Naive thymus-derived CD8-positive, alpha-beta T cell (primary cell): ENCODE results near the gene BCHE. TPM values are rescaled to one million over a fixed set of nuclear protein-coding genes. Genes with fewer than 3 reads are reported as not detected.

Source experiments
- ATAC-seq, 2 donors: fragments of 150-1000 bp; cut with Tn5 transposase in 1 of 2; sonication (Bioruptor Pico), chemical (Tn5 transposase) in 1 of 2; 1 replicate in 1 of 2; 2 replicates in 1 of 2; pipeline ENCODE4 v1.10.0; 2021; ENCODE audit warnings: mild to moderate bottlenecking in 2 of 2, moderate library complexity in 2 of 2
- POLR2A ChIA-PET: fragments of 350-600 bp; sonication (Branson Sonifier 250); formaldehyde crosslinking; loops from one replicate; lab custom pipeline; 2021; ENCODE audit warnings: antibody characterized with exemption; lab: Charles Lee
- DNase-seq, 10 donors: peaks; one replicate each; pipeline versions ENCODE4 v3.0.0 to v3.0.0-alpha.2; 2020 to 2022
- H3K27ac Mint-ChIP-seq, 10 donors: one replicate each; pipeline ENCODE4 v1.8.0; 2020 to 2022; ENCODE audit warnings: mild to moderate bottlenecking in 10 of 10, mixed read lengths in 10 of 10, moderate library complexity in 4 of 10, inconsistent platforms in 1 of 10
- H3K27me3 Mint-ChIP-seq, 5 donors: one replicate each; pipeline ENCODE4 v1.8.0; 2021 to 2022; ENCODE audit warnings: mixed read lengths in 5 of 5
- H3K36me3 Mint-ChIP-seq, 3 donors: one replicate each; pipeline ENCODE4 v1.8.0; 2020 to 2022; ENCODE audit warnings: mixed read lengths in 3 of 3, mild to moderate bottlenecking in 2 of 3, inconsistent platforms in 1 of 3
- H3K4me1 Mint-ChIP-seq, 4 donors: one replicate each; pipeline ENCODE4 v1.8.0; 2021 to 2022; ENCODE audit warnings: mixed read lengths in 4 of 4
- H3K4me3 Mint-ChIP-seq, 10 donors: one replicate each; pipeline ENCODE4 v1.8.0; 2020 to 2022; ENCODE audit warnings: mild to moderate bottlenecking in 10 of 10, mixed read lengths in 10 of 10, moderate library complexity in 6 of 10, inconsistent platforms in 1 of 10
- H3K9me3 Mint-ChIP-seq, 9 donors: one replicate each; pipeline ENCODE4 v1.8.0; 2020 to 2022; ENCODE audit warnings: mixed read lengths in 9 of 9, mild to moderate bottlenecking in 3 of 9, inconsistent platforms in 1 of 9, moderate library complexity in 1 of 9
- polyA plus RNA-seq, 3 donors: library from polyadenylated mRNA; unstranded; fragments of 300-500 nt; fragmentation: Illumina TruSeq; gene quantifications; one replicate each; pipeline ENCODE4 v1.2.3, GENCODE V29; 2021
- total RNA-seq, 8 experiments: library from RNA in 2 of 8; stranded (reverse) in 2 of 8; gene quantifications; one replicate each; pipeline ENCODE4 v1.2.3 and lab custom pipeline; 2021 to 2026

BCHE gene
- total and polyA plus RNA-seq, 5 experiments from 2014 or later: not detected

GRCh38 chr3:165768680-165769079 is 68.5 kb downstream of the BCHE start:
- Mint-ChIP-seq H3K27me3 (no peaks in the 10 kb centered on the region), H3K4me1 (no peaks in the 10 kb centered on the region), H3K9me3 (peaks cover 1 to 23% (median 12%) of the 10 kb centered on the region in 9 donors), H3K27ac (no peak overlapping the region), H3K4me3 (no peak overlapping the region), H3K36me3 (no peaks in the 10 kb centered on the region)
- ATAC-seq (no peak), DNase-seq (no peak)
- POLR2A ChIA-PET: no interaction called here

- DNase-seq: no peak
- no peak for ATAC-seq
- Mint-ChIP-seq H3K9me3 (peaks cover 0 to 22% (median 4%) of the 10 kb centered on the region in 9 donors), H3K27ac (no peak overlapping the region), H3K36me3 (no peaks in the 10 kb centered on the region), H3K4me1 (no peaks in the 10 kb centered on the region), H3K4me3 (no peak overlapping the region), H3K27me3 (no peaks in the 10 kb centered on the region)
- POLR2A ChIA-PET: no interaction called here
Measured at GRCh38 chr3:165759041-165759440, 78.2 kb downstream of the BCHE start.

- DNase-seq (no peak), ATAC-seq (no peak)
- Mint-ChIP-seq H3K9me3 (peaks cover 0 to 24% (median 3%) of the 10 kb centered on the region in 9 donors), H3K27ac (no peak overlapping the region), H3K36me3 (no peaks in the 10 kb centered on the region), H3K4me3 (no peak overlapping the region), H3K27me3 (no peaks in the 10 kb centered on the region), H3K4me1 (no peaks in the 10 kb centered on the region)
- POLR2A ChIA-PET: no interaction called here
Measured at GRCh38 chr3:165755571-165755970, 81.7 kb downstream of the BCHE start.

GRCh38 chr3:165754219-165755007 is 82.8 kb downstream of the BCHE start:
- DNase-seq: no peak
- Mint-ChIP-seq H3K4me3 (no peak overlapping the region), H3K27me3 (no peaks in the 10 kb centered on the region), H3K4me1 (no peaks in the 10 kb centered on the region), H3K27ac (no peak overlapping the region), H3K36me3 (no peaks in the 10 kb centered on the region), H3K9me3 (peaks cover 0 to 24% (median 2%) of the 10 kb centered on the region in 9 donors)
- no peak for ATAC-seq
- POLR2A ChIA-PET: no interaction called here

- H3K9me3 Mint-ChIP-seq: peaks cover 0 to 24% (median 2%) of the 10 kb centered on the region in 9 donors
- POLR2A ChIA-PET: no interaction called here
- H3K4me1 Mint-ChIP-seq: no peaks in the 10 kb centered on the region
- ATAC-seq (no peak), DNase-seq (no peak)
- H3K27me3 Mint-ChIP-seq: no peaks in the 10 kb centered on the region
- no peak overlapping the region for H3K4me3 Mint-ChIP-seq
- no peak overlapping the region for H3K27ac Mint-ChIP-seq
- H3K36me3 Mint-ChIP-seq: no peaks in the 10 kb centered on the region
Measured at GRCh38 chr3:165753560-165753959, 83.7 kb downstream of the BCHE start.

GRCh38 chr3:165751637-165752036 is 85.6 kb downstream of the BCHE start:
- H3K27ac Mint-ChIP-seq: no peak overlapping the region
- H3K36me3 Mint-ChIP-seq: no peaks in the 10 kb centered on the region
- no peaks in the 10 kb centered on the region for H3K27me3 Mint-ChIP-seq
- no peaks in the 10 kb centered on the region for H3K4me1 Mint-ChIP-seq
- peaks cover 0 to 26% (median 4%) of the 10 kb centered on the region in 9 donors for H3K9me3 Mint-ChIP-seq
- POLR2A ChIA-PET: no interaction called here
- DNase-seq (no peak), ATAC-seq (no peak)
- H3K4me3 Mint-ChIP-seq: no peak overlapping the region

GRCh38 chr3:165749821-165750220 is 87.4 kb downstream of the BCHE start:
- Mint-ChIP-seq H3K9me3 (peaks cover 0 to 24% (median 4%) of the 10 kb centered on the region in 9 donors), H3K36me3 (no peaks in the 10 kb centered on the region), H3K4me1 (no peaks in the 10 kb centered on the region), H3K27ac (no peak overlapping the region), H3K27me3 (no peaks in the 10 kb centered on the region), H3K4me3 (no peak overlapping the region)
- POLR2A ChIA-PET: no interaction called here
- DNase-seq (no peak), ATAC-seq (no peak)

GRCh38 chr3:165749241-165749640 is 88.0 kb downstream of the BCHE start:
- ATAC-seq (no peak), DNase-seq (no peak)
- POLR2A ChIA-PET: no interaction called here
- no peaks in the 10 kb centered on the region for H3K36me3 Mint-ChIP-seq
- no peak overlapping the region for H3K4me3 Mint-ChIP-seq
- peaks cover 0 to 28% (median 4%) of the 10 kb centered on the region in 9 donors for H3K9me3 Mint-ChIP-seq
- H3K4me1 Mint-ChIP-seq: no peaks in the 10 kb centered on the region
- no peak overlapping the region for H3K27ac Mint-ChIP-seq
- no peaks in the 10 kb centered on the region for H3K27me3 Mint-ChIP-seq

GRCh38 chr3:165748094-165748493 is 89.1 kb downstream of the BCHE start:
- ATAC-seq (no peak), DNase-seq (no peak)
- H3K9me3 Mint-ChIP-seq: peaks cover 0 to 28% (median 6%) of the 10 kb centered on the region in 9 donors
- H3K4me1 Mint-ChIP-seq: no peaks in the 10 kb centered on the region
- POLR2A ChIA-PET: no interaction called here
- no peaks in the 10 kb centered on the region for H3K27me3 Mint-ChIP-seq
- H3K4me3 Mint-ChIP-seq: no peak overlapping the region
- H3K36me3 Mint-ChIP-seq: no peaks in the 10 kb centered on the region
- H3K27ac Mint-ChIP-seq: no peak overlapping the region

GRCh38 chr3:165746874-165747273 is 90.3 kb downstream of the BCHE start:
- Mint-ChIP-seq H3K4me3 (no peak overlapping the region), H3K36me3 (no peaks in the 10 kb centered on the region), H3K27ac (no peak overlapping the region), H3K4me1 (no peaks in the 10 kb centered on the region), H3K9me3 (peaks cover 0 to 28% (median 6%) of the 10 kb centered on the region in 9 donors), H3K27me3 (no peaks in the 10 kb centered on the region)
- DNase-seq (no peak), ATAC-seq (no peak)
- POLR2A ChIA-PET: no interaction called here

GRCh38 chr3:165744025-165744424 is 93.2 kb downstream of the BCHE start:
- no peak overlapping the region for H3K4me3 Mint-ChIP-seq
- H3K36me3 Mint-ChIP-seq: no peaks in the 10 kb centered on the region
- peaks cover 1 to 20% (median 6%) of the 10 kb centered on the region in 9 donors for H3K9me3 Mint-ChIP-seq
- H3K27me3 Mint-ChIP-seq: no peaks in the 10 kb centered on the region
- no peak for ATAC-seq
- H3K27ac Mint-ChIP-seq: no peak overlapping the region
- no peaks in the 10 kb centered on the region for H3K4me1 Mint-ChIP-seq
- no peak for DNase-seq
- POLR2A ChIA-PET: no interaction called here

- Mint-ChIP-seq H3K36me3 (no peaks in the 10 kb centered on the region), H3K9me3 (peaks cover 5 to 27% (median 13%) of the 10 kb centered on the region in 9 donors), H3K4me1 (no peaks in the 10 kb centered on the region), H3K27ac (no peak overlapping the region), H3K27me3 (no peaks in the 10 kb centered on the region), H3K4me3 (no peak overlapping the region)
- ATAC-seq (no peak), DNase-seq (no peak)
- POLR2A ChIA-PET: no interaction called here
Measured at GRCh38 chr3:165742351-165742750, 94.9 kb downstream of the BCHE start.

GRCh38 chr3:165729756-165730155 is 107.5 kb downstream of the BCHE start:
- Mint-ChIP-seq H3K36me3 (no peaks in the 10 kb centered on the region), H3K27me3 (no peaks in the 10 kb centered on the region), H3K27ac (no peak overlapping the region), H3K4me1 (no peaks in the 10 kb centered on the region), H3K4me3 (no peak overlapping the region), H3K9me3 (peaks cover 0 to 8% (median 0%) of the 10 kb centered on the region in 9 donors)
- ATAC-seq: no peak
- POLR2A ChIA-PET: no interaction called here
- no peak for DNase-seq

GRCh38 chr3:165728924-165729323 is 108.3 kb downstream of the BCHE start:
- no peaks in the 10 kb centered on the region for H3K4me1 Mint-ChIP-seq
- POLR2A ChIA-PET: no interaction called here
- no peak overlapping the region for H3K27ac Mint-ChIP-seq
- DNase-seq (no peak), ATAC-seq (no peak)
- H3K9me3 Mint-ChIP-seq: peaks cover 0 to 8% (median 0%) of the 10 kb centered on the region in 9 donors
- no peaks in the 10 kb centered on the region for H3K36me3 Mint-ChIP-seq
- no peaks in the 10 kb centered on the region for H3K27me3 Mint-ChIP-seq
- no peak overlapping the region for H3K4me3 Mint-ChIP-seq
